ENCODE data around the gene KDM5B.
"Not testable (repeated sequence)": the region's sequence is repeated elsewhere in the genome, so short reads cannot be mapped to it uniquely, and the experiment has no call there.

The KDM5B gene

GRCh38 chr1:202807926-202808757, at the start of gene KDM5B:
TSS of gene KDM5B (minus strand) at chr1:202808421. CDS start at chr1:202808305, 116 bp downstream.
- in situ Hi-C loops (cut with HindIII; ENCODE audit: low sequenced_read_pairs): no loop called here

GRCh38 chr1:202857136-202857610, 49.0 kb upstream of the KDM5B start:
- in situ Hi-C loops (cut with HindIII; ENCODE audit: low sequenced_read_pairs): loop anchor here (5.0 kb wide), 1 partner anchor 35 kb away; no protein-coding TSS in a partner anchor

- in situ Hi-C loops (cut with HindIII; ENCODE audit: low sequenced_read_pairs): loop anchor here (5.0 kb wide), 1 partner anchor 34 kb away; no protein-coding TSS in a partner anchor
These were observed 47.8 kb upstream of the KDM5B start for GRCh38 chr1:202856014-202856413.

- in situ Hi-C loops (cut with HindIII; ENCODE audit: low sequenced_read_pairs): loop anchor here (5.0 kb wide), 2 partner anchors 32 to 63 kb away; no protein-coding TSS in a partner anchor
These were observed 46.6 kb upstream of the KDM5B start for GRCh38 chr1:202854787-202855186.

- in situ Hi-C loops (cut with HindIII; ENCODE audit: low sequenced_read_pairs): loop anchor here (5.0 kb wide), 1 partner anchor 65 kb away; no protein-coding TSS in a partner anchor
These were observed 44.1 kb upstream of the KDM5B start for GRCh38 chr1:202852163-202852904.

GRCh38 chr1:202850593-202851362, 42.6 kb upstream of the KDM5B start:
- in situ Hi-C loops (cut with HindIII; ENCODE audit: low sequenced_read_pairs): loop anchor here (5.0 kb wide), 1 partner anchor 67 kb away; no protein-coding TSS in a partner anchor

- in situ Hi-C loops (cut with HindIII; ENCODE audit: low sequenced_read_pairs): no loop called here
These were observed 39.9 kb upstream of the KDM5B start for GRCh38 chr1:202848191-202848542.

- in situ Hi-C loops (cut with HindIII; ENCODE audit: low sequenced_read_pairs): no loop called here
These were observed 36.7 kb upstream of the KDM5B start for GRCh38 chr1:202844935-202845334.

- in situ Hi-C loops (cut with HindIII; ENCODE audit: low sequenced_read_pairs): no loop called here
These were observed 36.0 kb upstream of the KDM5B start for GRCh38 chr1:202844259-202844658.

- in situ Hi-C loops (cut with HindIII; ENCODE audit: low sequenced_read_pairs): no loop called here
These were observed 34.9 kb upstream of the KDM5B start for GRCh38 chr1:202843081-202843480.

GRCh38 chr1:202837746-202838262, 29.6 kb upstream of the KDM5B start:
- in situ Hi-C loops (cut with HindIII; ENCODE audit: low sequenced_read_pairs): no loop called here

- in situ Hi-C loops (cut with HindIII; ENCODE audit: low sequenced_read_pairs): no loop called here
These were observed 28.6 kb upstream of the KDM5B start for GRCh38 chr1:202836623-202837403.

GRCh38 chr1:202835548-202836072, 27.4 kb upstream of the KDM5B start:
- in situ Hi-C loops (cut with HindIII; ENCODE audit: low sequenced_read_pairs): no loop called here

GRCh38 chr1:202834771-202835547, 26.7 kb upstream of the KDM5B start:
- in situ Hi-C loops (cut with HindIII; ENCODE audit: low sequenced_read_pairs): no loop called here

GRCh38 chr1:202831906-202832305, 23.7 kb upstream of the KDM5B start:
- in situ Hi-C loops (cut with HindIII; ENCODE audit: low sequenced_read_pairs): no loop called here

GRCh38 chr1:202829223-202829622, 21.0 kb upstream of the KDM5B start:
- in situ Hi-C loops (cut with HindIII; ENCODE audit: low sequenced_read_pairs): not testable (repeated sequence)

- in situ Hi-C loops (cut with HindIII; ENCODE audit: low sequenced_read_pairs): no loop called here
These were observed 17.5 kb upstream of the KDM5B start for GRCh38 chr1:202825748-202826147.

GRCh38 chr1:202821467-202821866, 13.2 kb upstream of the KDM5B start:
- in situ Hi-C loops (cut with HindIII; ENCODE audit: low sequenced_read_pairs): loop anchor here (5.0 kb wide), 1 partner anchor 36 kb away; no protein-coding TSS in a partner anchor

GRCh38 chr1:202818819-202819218, 10.6 kb upstream of the KDM5B start:
- in situ Hi-C loops (cut with HindIII; ENCODE audit: low sequenced_read_pairs): no loop called here

Data from endothelial cell of hepatic sinusoid (primary cell).